SHP77 (cell line): ENCODE measurements around the gene NR5A2.

Source experiments
- DNase-seq, 2 experiments: peaks; one replicate each; lab custom pipeline; 2025; lab: John Stamatoyannopoulos, UW

Gene NR5A2

DNA sequence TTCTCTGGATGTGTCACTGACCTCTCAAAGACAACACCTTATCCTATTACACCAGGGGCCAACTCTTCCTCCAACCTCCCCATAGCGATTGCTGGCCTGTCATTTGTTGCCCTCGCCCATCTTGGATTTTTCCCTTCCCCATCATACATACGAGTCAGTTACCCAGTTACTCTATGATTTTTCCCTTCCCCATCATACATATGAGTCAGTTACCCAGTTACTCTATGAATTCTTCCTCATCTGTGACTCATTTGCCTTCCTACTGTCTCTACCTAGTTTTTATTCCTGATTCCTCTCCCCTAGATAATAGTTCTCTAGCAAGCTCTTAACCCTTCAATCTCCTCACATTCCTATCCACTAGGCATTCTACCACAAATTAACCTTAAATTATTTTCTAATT lies 178.8 kb downstream of the NR5A2 start:
- no peak for DNase-seq

DNA sequence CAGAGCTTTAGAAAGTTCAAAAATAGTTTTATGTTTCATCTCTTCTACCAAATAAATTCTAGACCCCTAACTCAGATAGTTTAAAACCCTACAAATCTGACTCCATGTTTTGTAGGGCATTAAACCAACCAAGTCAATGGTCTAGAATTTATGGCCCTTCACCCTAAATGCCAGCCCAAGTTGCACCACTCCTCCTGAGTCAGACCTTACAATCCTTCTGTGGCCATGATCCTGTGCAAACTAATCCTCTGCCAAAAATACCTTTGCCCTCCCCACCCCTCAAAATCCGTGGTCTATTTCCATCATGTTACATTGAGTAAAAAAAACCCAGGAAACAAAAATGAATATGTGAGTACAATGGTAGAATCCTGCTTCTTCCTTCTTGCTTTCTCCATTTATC lies 179.3 kb downstream of the NR5A2 start:
- DNase-seq, result no peak

DNA sequence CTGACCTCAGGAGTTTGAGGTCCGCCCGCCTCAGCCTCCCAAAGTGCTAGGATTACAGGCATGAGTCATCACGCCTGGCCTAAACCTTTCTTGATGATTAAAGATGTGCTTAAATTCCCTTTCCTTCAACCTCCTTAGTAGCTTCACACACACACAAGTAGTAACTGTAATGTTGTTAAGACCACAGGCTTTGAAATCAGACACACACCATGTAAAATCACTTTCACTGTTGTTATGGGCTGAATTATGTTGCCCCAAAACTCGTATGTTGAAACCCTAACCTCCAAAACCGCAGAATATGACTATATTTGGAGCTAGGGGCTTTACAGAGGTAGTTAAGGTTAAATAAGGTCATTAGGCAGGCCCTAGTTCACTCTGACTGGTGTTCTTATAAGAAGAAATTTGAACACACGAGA lies 180.2 kb downstream of the NR5A2 start:
- DNase-seq, result no peak

DNA sequence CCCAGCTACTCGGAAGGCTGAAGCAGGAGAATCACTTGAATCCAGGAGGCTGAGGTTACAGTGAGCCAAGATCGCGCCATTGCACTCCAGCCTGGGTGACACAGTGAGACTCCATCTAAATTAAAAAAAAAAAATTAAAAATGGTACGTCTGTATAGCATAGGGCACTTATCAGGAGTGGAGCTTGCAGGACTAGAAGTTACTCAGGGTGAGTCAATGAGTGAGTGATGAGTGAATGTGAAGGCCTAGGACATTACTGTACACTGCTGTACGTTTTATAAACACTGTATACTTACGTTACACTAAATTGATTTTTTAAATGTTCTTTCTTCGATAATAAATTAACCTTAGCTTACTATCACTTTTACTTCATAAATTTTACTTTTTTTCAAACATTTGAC lies 183.6 kb downstream of the NR5A2 start:
- no peak for DNase-seq

DNA sequence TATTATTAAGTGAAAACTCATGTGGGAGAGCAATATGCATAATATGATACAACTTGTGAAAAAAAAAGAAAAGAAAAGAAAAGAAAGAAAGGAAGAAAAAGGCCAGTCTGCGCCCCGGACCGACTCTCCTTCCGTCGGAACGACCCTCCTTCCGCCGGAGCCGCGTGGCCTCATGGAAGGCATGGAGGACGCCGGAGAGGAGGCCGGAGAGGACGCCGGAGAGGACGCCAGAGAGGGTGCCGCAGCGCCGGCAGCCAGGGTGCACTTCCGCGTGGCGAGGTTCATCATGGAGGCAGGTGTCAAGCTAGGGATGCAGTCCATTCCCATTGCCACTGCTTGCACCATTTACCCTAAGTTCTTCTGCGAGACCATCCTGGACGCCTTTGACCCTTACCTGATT lies 185.9 kb downstream of the NR5A2 start:
- no peak for DNase-seq

DNA sequence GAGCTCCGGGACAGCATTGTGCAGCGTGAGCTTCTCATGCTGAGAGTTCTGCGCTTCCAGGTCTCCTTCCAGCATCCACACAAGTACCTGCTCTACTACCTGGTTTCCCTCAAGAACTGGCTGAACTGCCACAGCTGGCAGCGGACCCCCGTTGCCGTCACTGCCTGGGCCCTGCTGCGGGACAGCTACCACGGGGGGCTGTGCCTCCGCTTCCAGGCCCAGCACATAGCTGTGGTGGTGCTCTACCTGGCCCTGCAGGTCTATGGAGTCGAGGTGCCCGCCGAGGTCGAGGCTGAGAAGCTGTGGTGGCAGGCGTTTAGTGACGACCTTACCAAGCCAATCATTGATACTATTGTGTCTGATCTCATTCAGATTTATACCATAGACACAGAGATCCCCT lies 186.4 kb downstream of the NR5A2 start:
- no peak for DNase-seq

DNA sequence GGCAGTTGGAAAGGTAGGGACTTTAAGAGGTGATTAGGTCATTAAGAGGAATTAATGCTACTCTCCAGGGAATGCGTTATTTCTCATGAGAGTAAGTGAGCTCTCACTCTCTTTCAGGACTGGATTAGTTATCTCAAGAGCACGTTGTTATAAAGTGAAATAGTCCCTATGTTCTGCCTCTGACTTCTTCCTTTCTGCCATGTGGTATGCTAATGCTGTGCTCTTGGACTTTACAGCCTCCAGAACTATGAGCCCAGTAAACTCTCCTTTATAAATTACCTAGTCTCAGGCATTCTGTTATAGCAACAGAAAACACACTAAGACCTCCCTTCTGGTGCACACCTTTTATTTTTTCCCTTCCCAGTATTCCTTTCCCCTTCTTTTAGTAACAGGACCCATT lies 187.8 kb downstream of the NR5A2 start:
- DNase-seq, result no peak

DNA sequence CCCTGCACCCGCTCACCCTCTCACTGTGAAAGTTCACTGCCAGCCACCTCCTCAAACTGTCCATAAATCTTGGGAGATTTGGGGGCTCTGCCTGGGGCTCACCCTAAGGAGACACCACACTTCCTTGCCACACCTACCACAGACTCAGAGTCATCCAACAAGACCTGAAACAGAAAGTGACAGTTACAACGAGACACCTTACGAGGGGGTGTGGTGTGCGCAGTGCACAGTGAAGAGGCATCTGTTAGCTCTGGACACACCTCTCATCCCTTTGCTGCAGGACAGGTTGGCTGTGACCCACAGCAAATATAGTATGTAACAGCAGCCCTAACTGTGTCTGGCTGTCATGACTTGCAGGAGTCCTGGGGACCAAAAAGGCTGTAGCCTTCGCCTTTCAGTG lies 190.2 kb downstream of the NR5A2 start:
- DNase-seq, result no peak

DNA sequence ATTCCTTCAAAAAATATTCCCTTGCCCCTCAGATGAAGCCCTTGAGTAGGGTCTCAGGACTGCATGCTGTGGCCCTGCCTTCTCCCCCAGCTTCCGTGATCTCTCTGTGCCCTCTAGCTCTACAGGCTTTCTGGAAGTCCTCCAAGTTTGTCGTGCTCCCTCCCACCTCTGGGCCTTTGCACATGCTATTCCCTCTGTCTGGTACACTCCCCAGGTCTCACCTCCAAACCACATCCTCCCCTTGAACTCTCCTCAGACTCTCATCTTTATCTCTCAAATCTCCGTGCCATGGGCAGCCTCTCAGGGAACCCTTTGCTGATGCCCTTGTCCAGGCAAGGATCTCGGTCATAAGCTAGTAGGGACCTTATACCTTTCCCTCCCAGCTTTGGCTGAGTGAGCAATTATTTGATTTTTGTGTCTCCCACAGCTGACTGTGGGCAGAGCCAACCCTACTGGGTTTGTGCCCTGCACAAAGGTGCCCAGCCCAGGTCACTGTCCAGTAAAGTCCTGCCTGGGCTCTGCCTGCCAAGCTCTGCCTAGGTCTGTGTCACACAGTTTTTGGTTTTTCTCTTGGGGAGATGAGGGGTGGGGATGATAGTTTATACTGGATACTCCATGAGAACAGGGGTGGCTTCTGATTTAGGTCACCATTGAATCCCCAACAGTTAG lies 194.2 kb downstream of the NR5A2 start:
- DNase-seq, result no peak

DNA sequence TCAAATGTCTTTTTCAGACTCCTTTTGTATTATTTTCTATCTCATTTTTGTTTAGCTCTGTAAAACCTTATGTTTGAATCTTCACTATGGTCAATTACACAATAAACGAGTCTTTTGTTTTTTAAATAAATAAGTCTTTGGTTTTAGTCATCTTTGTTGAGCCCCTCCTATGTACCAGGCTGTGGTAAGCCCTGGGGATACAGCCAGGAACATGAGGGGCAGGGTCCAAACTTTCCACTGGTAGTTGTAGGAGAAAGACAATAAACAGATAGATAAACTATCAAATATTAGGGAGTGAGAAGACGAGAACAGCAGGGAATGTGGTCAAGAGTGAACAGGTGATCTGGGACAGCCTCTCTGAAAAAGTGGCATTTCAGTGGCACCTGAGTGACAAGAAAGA lies 195.7 kb downstream of the NR5A2 start:
- DNase-seq, result no peak

DNA sequence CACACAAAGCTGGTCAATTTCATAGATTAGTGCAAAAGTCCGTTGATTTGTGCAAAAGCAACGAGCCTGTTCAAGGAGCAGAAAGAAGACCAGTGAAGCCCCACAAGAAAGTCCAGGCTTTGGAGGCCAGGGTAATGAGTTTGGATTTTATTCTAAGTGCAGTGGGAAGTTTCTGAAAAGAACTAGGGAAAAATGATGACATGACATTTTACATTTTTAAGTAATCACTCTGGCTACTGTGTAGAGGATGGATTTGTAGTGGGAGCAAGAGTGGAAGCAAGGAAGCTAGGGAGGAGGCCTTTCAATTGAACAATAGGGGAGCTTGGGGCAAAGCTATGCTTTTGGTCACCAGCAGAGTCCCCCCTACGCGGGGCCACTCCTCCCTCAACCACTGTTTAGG lies 196.1 kb downstream of the NR5A2 start:
- DNase-seq, result no peak

DNA sequence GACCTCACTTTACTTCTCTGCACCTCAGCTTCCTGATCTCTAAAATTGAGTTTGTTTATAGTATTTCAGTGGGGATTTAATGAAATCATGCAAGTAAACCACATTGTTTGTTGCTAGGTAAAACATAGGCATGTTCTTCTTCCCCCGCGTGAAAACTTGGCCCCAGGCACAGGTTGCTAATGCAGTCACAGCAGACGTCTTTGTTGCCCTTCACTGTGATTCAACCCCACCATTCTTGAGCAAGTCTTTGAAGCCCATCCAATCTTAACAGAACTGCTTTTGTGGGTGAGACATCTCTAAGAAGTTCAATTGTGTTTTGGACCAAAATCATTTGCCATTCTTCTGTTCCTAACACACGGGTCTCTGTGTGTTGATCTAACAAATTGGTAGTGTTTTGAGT lies 196.8 kb downstream of the NR5A2 start:
- DNase-seq, result no peak

DNA sequence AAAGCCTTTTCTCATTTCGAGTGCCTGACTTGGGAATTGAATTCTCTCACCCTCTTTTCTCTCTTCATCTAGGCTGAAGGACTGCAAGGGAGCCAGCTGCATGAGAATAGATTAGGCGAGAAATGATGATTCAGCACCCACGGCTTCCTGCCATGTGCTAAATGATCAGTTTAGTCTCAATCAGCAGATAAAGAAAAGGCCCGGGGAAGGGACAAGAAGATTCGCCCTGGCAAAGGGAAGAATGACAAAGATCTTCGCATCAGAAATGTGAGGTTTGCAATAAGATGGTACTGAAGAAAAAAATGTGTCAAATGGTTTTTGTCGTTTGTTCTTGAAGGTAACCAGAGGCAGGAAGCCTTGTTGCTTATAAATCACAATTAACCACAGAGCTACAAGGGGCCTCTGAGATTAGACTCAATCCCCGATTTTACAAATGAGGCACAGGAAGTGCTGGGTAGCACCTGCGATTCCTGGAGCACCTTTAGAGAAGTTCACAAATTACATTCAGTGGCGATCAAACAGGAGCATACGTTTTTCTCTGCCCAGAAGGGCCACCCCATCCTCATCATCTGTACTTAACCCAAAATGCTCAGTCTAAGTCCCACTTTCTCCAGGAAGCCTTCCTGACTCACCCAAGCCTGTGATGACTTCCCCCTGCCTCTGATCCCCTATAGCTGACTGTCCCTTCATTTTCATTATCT lies 198.9 kb downstream of the NR5A2 start:
- DNase-seq, result no peak

DNA sequence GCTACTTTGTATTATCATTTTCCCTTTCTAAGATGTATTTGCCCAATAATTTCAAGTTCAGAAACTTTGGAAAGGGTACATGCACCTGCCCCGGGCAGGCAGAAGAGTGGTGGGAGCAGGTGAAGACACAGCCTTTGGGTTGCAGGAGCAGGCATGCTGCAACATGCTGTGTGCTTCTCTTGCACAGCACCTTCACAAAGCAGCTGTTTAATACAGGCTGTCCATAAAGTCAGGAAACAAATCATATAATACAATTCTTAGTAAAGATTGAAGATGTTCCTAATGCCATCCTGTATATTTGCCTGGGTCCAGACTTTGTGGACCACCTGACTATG lies 199.4 kb downstream of the NR5A2 start:
- DNase-seq, result no peak
